T-helper 2 cell treated with Interferon-gamma antibody and Interleukin-4, amounts not matched to agents 5 μg/mL and 100 μg/mL, for 36 hours (primary cell): ENCODE measurements around the gene ANKRD17.
"Not testable (repeated sequence)": the region's sequence is repeated elsewhere in the genome, so short reads cannot be mapped to it uniquely, and the experiment has no call there.

ENCODE experiments used
- DNase-seq: peaks from one replicate; pipeline ENCODE4 v3.0.0; 2021; ENCODE audit warnings: low spot score
- H3K27ac Mint-ChIP-seq: one replicate; pipeline ENCODE4 v1.8.0; 2021; ENCODE audit warnings: mild to moderate bottlenecking, mixed read lengths
- H3K27me3 Mint-ChIP-seq: one replicate; pipeline ENCODE4 v1.8.0; 2021; ENCODE audit warnings: low read depth, mixed read lengths
- H3K36me3 Mint-ChIP-seq: one replicate; pipeline ENCODE4 v1.8.0; 2021; ENCODE audit warnings: low read depth, mixed read lengths
- H3K4me1 Mint-ChIP-seq: one replicate; pipeline ENCODE4 v1.8.0; 2021; ENCODE audit warnings: low read depth, mixed read lengths
- H3K4me3 Mint-ChIP-seq: one replicate; pipeline ENCODE4 v1.8.0; 2022; ENCODE audit warnings: mild to moderate bottlenecking, moderate library complexity, mixed read lengths
- H3K9me3 Mint-ChIP-seq: one replicate; pipeline ENCODE4 v1.8.0; 2021; ENCODE audit warnings: mixed read lengths

Gene ANKRD17

GRCh38 chr4:73257651-73258435 is 755 bp downstream of the ANKRD17 start:
- H3K27me3 Mint-ChIP-seq: no peaks in the 10 kb centered on the region
- no peak for DNase-seq
- H3K36me3 Mint-ChIP-seq: peaks cover 23% of the 10 kb centered on the region
- peaks cover 44% of the 10 kb centered on the region for H3K4me1 Mint-ChIP-seq
- H3K4me3 Mint-ChIP-seq: peak overlapping the region; percentile 99
- H3K9me3 Mint-ChIP-seq: no peaks in the 10 kb centered on the region
- H3K27ac Mint-ChIP-seq: peak overlapping the region; percentile 100

- Mint-ChIP-seq H3K4me3 (peak overlapping the region; percentile 99), H3K27ac (peak overlapping the region; percentile 100), H3K4me1 (peaks cover 47% of the 10 kb centered on the region), H3K9me3 (no peaks in the 10 kb centered on the region), H3K36me3 (peaks cover 26% of the 10 kb centered on the region), H3K27me3 (no peaks in the 10 kb centered on the region)
- peak; percentile 62 for DNase-seq
Measured at GRCh38 chr4:73257234-73257633, 1.4 kb downstream of the ANKRD17 start.

- not testable (repeated sequence) for H3K27ac Mint-ChIP-seq, H3K27me3 Mint-ChIP-seq, DNase-seq, H3K9me3 Mint-ChIP-seq
- peaks cover 51% of the 10 kb centered on the region for H3K4me1 Mint-ChIP-seq
- H3K4me3 Mint-ChIP-seq: peak overlapping the region; percentile 99
- peaks cover 27% of the 10 kb centered on the region for H3K36me3 Mint-ChIP-seq
Measured at GRCh38 chr4:73255847-73256246, 2.8 kb downstream of the ANKRD17 start.

GRCh38 chr4:73252001-73252400 is 6.6 kb downstream of the ANKRD17 start:
- Mint-ChIP-seq H3K9me3 (no peaks in the 10 kb centered on the region), H3K36me3 (peaks cover 33% of the 10 kb centered on the region), H3K27ac (no peak overlapping the region)

GRCh38 chr4:73251384-73251783 is 7.2 kb downstream of the ANKRD17 start:
- no peak for DNase-seq
- Mint-ChIP-seq H3K27me3 (no peaks in the 10 kb centered on the region), H3K4me3 (no peak overlapping the region), H3K36me3 (peaks cover 31% of the 10 kb centered on the region), H3K4me1 (peaks cover 46% of the 10 kb centered on the region), H3K9me3 (no peaks in the 10 kb centered on the region), H3K27ac (no peak overlapping the region)

More at GRCh38 chr4:73252001-73252400, 6.6 kb downstream of the ANKRD17 start:
- no peak for DNase-seq
- H3K27me3 Mint-ChIP-seq: no peaks in the 10 kb centered on the region
- H3K4me1 Mint-ChIP-seq: peaks cover 50% of the 10 kb centered on the region
- no peak overlapping the region for H3K4me3 Mint-ChIP-seq

- no peak for DNase-seq
- Mint-ChIP-seq H3K27me3 (no peaks in the 10 kb centered on the region), H3K36me3 (peaks cover 26% of the 10 kb centered on the region), H3K9me3 (no peaks in the 10 kb centered on the region), H3K4me3 (no peak overlapping the region), H3K27ac (no peak overlapping the region), H3K4me1 (peaks cover 47% of the 10 kb centered on the region)
Measured at GRCh38 chr4:73250642-73251041, 8.0 kb downstream of the ANKRD17 start.

GRCh38 chr4:73248821-73249220 is 9.8 kb downstream of the ANKRD17 start:
- DNase-seq: no peak
- Mint-ChIP-seq H3K4me1 (peaks cover 40% of the 10 kb centered on the region), H3K36me3 (peaks cover 27% of the 10 kb centered on the region), H3K4me3 (no peak overlapping the region), H3K27me3 (no peaks in the 10 kb centered on the region), H3K9me3 (no peaks in the 10 kb centered on the region), H3K27ac (no peak overlapping the region)

GRCh38 chr4:73248416-73248815 is 10.2 kb downstream of the ANKRD17 start:
- Mint-ChIP-seq H3K9me3 (no peaks in the 10 kb centered on the region), H3K36me3 (peaks cover 27% of the 10 kb centered on the region), H3K4me1 (peaks cover 39% of the 10 kb centered on the region), H3K27ac (no peak overlapping the region), H3K27me3 (no peaks in the 10 kb centered on the region), H3K4me3 (no peak overlapping the region)
- DNase-seq: no peak

- Mint-ChIP-seq H3K27me3 (no peaks in the 10 kb centered on the region), H3K4me1 (peaks cover 33% of the 10 kb centered on the region), H3K4me3 (no peak overlapping the region), H3K27ac (no peak overlapping the region), H3K9me3 (no peaks in the 10 kb centered on the region), H3K36me3 (peaks cover 27% of the 10 kb centered on the region)
- no peak for DNase-seq
Measured at GRCh38 chr4:73247100-73247499, 11.5 kb downstream of the ANKRD17 start.

GRCh38 chr4:73245955-73246354 is 12.6 kb downstream of the ANKRD17 start:
- Mint-ChIP-seq H3K27me3 (no peaks in the 10 kb centered on the region), H3K9me3 (no peaks in the 10 kb centered on the region), H3K36me3 (peaks cover 28% of the 10 kb centered on the region), H3K4me3 (no peak overlapping the region), H3K4me1 (peaks cover 32% of the 10 kb centered on the region), H3K27ac (no peak overlapping the region)
- no peak for DNase-seq

- DNase-seq: no peak
- H3K4me1 Mint-ChIP-seq: peaks cover 30% of the 10 kb centered on the region
- H3K4me3 Mint-ChIP-seq: no peak overlapping the region
- no peak overlapping the region for H3K27ac Mint-ChIP-seq
- H3K36me3 Mint-ChIP-seq: peaks cover 23% of the 10 kb centered on the region
- no peaks in the 10 kb centered on the region for H3K27me3 Mint-ChIP-seq
- H3K9me3 Mint-ChIP-seq: no peaks in the 10 kb centered on the region
Measured at GRCh38 chr4:73244945-73245601, 13.5 kb downstream of the ANKRD17 start.

GRCh38 chr4:73237044-73237443 is 21.6 kb downstream of the ANKRD17 start:
- Mint-ChIP-seq H3K27ac (no peak overlapping the region), H3K27me3 (no peaks in the 10 kb centered on the region), H3K9me3 (no peaks in the 10 kb centered on the region), H3K4me3 (no peak overlapping the region), H3K36me3 (peaks cover 44% of the 10 kb centered on the region), H3K4me1 (peaks cover 16% of the 10 kb centered on the region)
- DNase-seq: no peak

GRCh38 chr4:73236151-73236550 is 22.4 kb downstream of the ANKRD17 start:
- Mint-ChIP-seq H3K4me3 (no peak overlapping the region), H3K27ac (no peak overlapping the region)

GRCh38 chr4:73234712-73235111 is 23.9 kb downstream of the ANKRD17 start:
- DNase-seq: no peak
- Mint-ChIP-seq H3K4me3 (no peak overlapping the region), H3K27ac (no peak overlapping the region), H3K9me3 (no peaks in the 10 kb centered on the region), H3K27me3 (no peaks in the 10 kb centered on the region), H3K36me3 (peaks cover 51% of the 10 kb centered on the region), H3K4me1 (peaks cover 24% of the 10 kb centered on the region)

More at GRCh38 chr4:73236151-73236550, 22.4 kb downstream of the ANKRD17 start:
- Mint-ChIP-seq H3K27me3 (no peaks in the 10 kb centered on the region), H3K9me3 (no peaks in the 10 kb centered on the region), H3K4me1 (peaks cover 22% of the 10 kb centered on the region), H3K36me3 (peaks cover 49% of the 10 kb centered on the region)
- DNase-seq: no peak
